ENCODE results near the gene PRPF40A.

PRPF40A gene

GRCh38 chr2:152718076-152718908 is 1.0 kb upstream of the PRPF40A start, which contains the start of gene ARL6IP6:
Gene ARL6IP6, plus strand, starts transcription at chr2:152718620. Its CDS starts 5 bp downstream, at chr2:152718625.
- peak; percentile 85 to 91 (median 90) for DNase-seq (ENCODE audit: low read depth in 3 of 3)

GRCh38 chr2:152716805-152717227 is 445 bp downstream of the PRPF40A start:
- peak in 2 of 3 experiments; percentile 11 for DNase-seq (ENCODE audit: low read depth in 3 of 3)

- peak in 1 of 3 experiments; percentile 5 for DNase-seq (ENCODE audit: low read depth in 3 of 3)
These were observed 1.3 kb downstream of the PRPF40A start for GRCh38 chr2:152715854-152716428.

- no peak for DNase-seq (ENCODE audit: low read depth in 3 of 3)
These were observed 2.1 kb downstream of the PRPF40A start for GRCh38 chr2:152715112-152715511.

GRCh38 chr2:152710713-152711112 is 6.5 kb downstream of the PRPF40A start:
- no peak for DNase-seq (ENCODE audit: low read depth in 3 of 3)

- no peak for DNase-seq (ENCODE audit: low read depth in 3 of 3)
These were observed 8.5 kb downstream of the PRPF40A start for GRCh38 chr2:152708742-152709141.

GRCh38 chr2:152706477-152707021 is 10.7 kb downstream of the PRPF40A start:
- no peak for DNase-seq (ENCODE audit: low read depth in 3 of 3)

GRCh38 chr2:152701198-152701597 is 16.1 kb downstream of the PRPF40A start:
- DNase-seq (ENCODE audit: low read depth in 3 of 3), result no peak

- no peak for DNase-seq (ENCODE audit: low read depth in 3 of 3)
These were observed 20.8 kb downstream of the PRPF40A start for GRCh38 chr2:152696476-152696875.

GRCh38 chr2:152695763-152696162 is 21.5 kb downstream of the PRPF40A start:
- DNase-seq (ENCODE audit: low read depth in 3 of 3), result no peak

GRCh38 chr2:152694161-152694661 is 23.1 kb downstream of the PRPF40A start:
- peak in 1 of 3 experiments; percentile 9 for DNase-seq (ENCODE audit: low read depth in 3 of 3)

- no peak for DNase-seq (ENCODE audit: low read depth in 3 of 3)
These were observed 24.2 kb downstream of the PRPF40A start for GRCh38 chr2:152693033-152693432.

- DNase-seq (ENCODE audit: low read depth in 3 of 3), result no peak
These were observed 30.9 kb downstream of the PRPF40A start for GRCh38 chr2:152686321-152686720.

- no peak for DNase-seq (ENCODE audit: low read depth in 3 of 3)
These were observed 33.9 kb downstream of the PRPF40A start for GRCh38 chr2:152683400-152683799.

- no peak for DNase-seq (ENCODE audit: low read depth in 3 of 3)
These were observed 34.6 kb downstream of the PRPF40A start for GRCh38 chr2:152682663-152683062.

- no peak for DNase-seq (ENCODE audit: low read depth in 3 of 3)
These were observed 38.5 kb downstream of the PRPF40A start for GRCh38 chr2:152678808-152679207.

- DNase-seq (ENCODE audit: low read depth in 3 of 3), result no peak
These were observed 40.8 kb downstream of the PRPF40A start for GRCh38 chr2:152676461-152676860.

- no peak for DNase-seq (ENCODE audit: low read depth in 3 of 3)
These were observed 42.9 kb downstream of the PRPF40A start for GRCh38 chr2:152674334-152674733.

- no peak for DNase-seq (ENCODE audit: low read depth in 3 of 3)
These were observed 52.5 kb downstream of the PRPF40A start for GRCh38 chr2:152664725-152665124.

- no peak for DNase-seq (ENCODE audit: low read depth in 3 of 3)
These were observed 56.2 kb downstream of the PRPF40A start for GRCh38 chr2:152661076-152661475.

- no peak for DNase-seq (ENCODE audit: low read depth in 3 of 3)
These were observed 59.0 kb downstream of the PRPF40A start for GRCh38 chr2:152658221-152658620.

- no peak for DNase-seq (ENCODE audit: low read depth in 3 of 3)
These were observed 60.2 kb downstream of the PRPF40A start for GRCh38 chr2:152657043-152657442.

- no peak for DNase-seq (ENCODE audit: low read depth in 3 of 3)
These were observed 61.4 kb downstream of the PRPF40A start for GRCh38 chr2:152655880-152656279.

All from stimulated activated CD4-positive, alpha-beta T cell treated with anti-CD3 and anti-CD28 coated beads, TNF-alpha, amount 100 ng/mL, for 24 hours (primary cell).